Panc1 (cell line): ENCODE data around the gene MGA. TPM values are rescaled to one million over a fixed set of nuclear protein-coding genes. Genes with fewer than 3 reads are reported as not detected.

Experiments used
- ATAC-seq: fragments of 200-7000 bp; cut with Tn5 transposase; 2 replicates; pipeline ENCODE4 v1.9.1; 2020; ENCODE audit warnings: mild to moderate bottlenecking, moderate library complexity
- BruUV-seq: library from RNA; stranded (reverse); fragments of 400-500 nt; replicated peaks from 2 replicates; lab custom pipeline; 2021; lab: Mats Ljungman, UMichigan
- CTCF ChIA-PET: fragments of 300-600 bp; sonication (Branson Sonifier 250); formaldehyde crosslinking; loops from one replicate; lab custom pipeline; 2022; ENCODE audit warnings: antibody characterized with exemption; lab: Charles Lee
- POLR2A ChIA-PET: fragments of 300-600 bp; sonication (Branson Sonifier 250); formaldehyde crosslinking; loops from one replicate; lab custom pipeline; 2022; ENCODE audit warnings: antibody characterized with exemption; lab: Charles Lee
- DNase-seq: peaks from one replicate; pipeline ENCODE4 v3.0.0-alpha.2; 2010; ENCODE audit warnings: low read depth, low spot score
- H3K27ac ChIP-seq: 2 replicates; pipeline ENCODE4 v1.5.1; 2011; ENCODE audit warnings: mild to moderate bottlenecking, low read length, inconsistent platforms
- H3K27me3 ChIP-seq: fragments of 200-500 bp; sonication (Bioruptor generic); 2 replicates; pipeline ENCODE4 v1.6.0; 2014; ENCODE audit warnings: low read length, inconsistent platforms; ENCODE audit not compliant: control insufficient read depth, insufficient read depth
- H3K36me3 ChIP-seq: fragments of 200-500 bp; sonication (Bioruptor generic); 2 replicates; pipeline ENCODE4 v1.5.1; 2014; ENCODE audit warnings: inconsistent platforms, mild to moderate bottlenecking, low read length, moderate library complexity; ENCODE audit not compliant: control insufficient read depth, insufficient read depth
- H3K4me1 ChIP-seq: 2 replicates; pipeline ENCODE4 v1.5.1; 2011; ENCODE audit warnings: inconsistent platforms, mild to moderate bottlenecking, low read length, moderate library complexity; ENCODE audit not compliant: control insufficient read depth, insufficient read depth
- H3K4me3 ChIP-seq, 2 experiments: 2 replicates each; pipeline ENCODE4 v1.5.1; 2011 to 2012; ENCODE audit warnings: low read depth in 2 of 2, low read length in 2 of 2, mild to moderate bottlenecking in 2 of 2, inconsistent platforms in 1 of 2, moderate library complexity in 1 of 2
- H3K9me3 ChIP-seq: fragments of 200-500 bp; sonication (Bioruptor generic); 2 replicates; pipeline ENCODE4 v1.5.1; 2014; ENCODE audit warnings: low read depth, mild to moderate bottlenecking, inconsistent platforms, low read length, moderate library complexity; ENCODE audit not compliant: control insufficient read depth, insufficient read depth
- CTCF ChIP-seq: fragments of 450-650 bp; IDR thresholded peaks from 2 replicates; pipeline ENCODE4 v1.5.1; 2017; ENCODE audit warnings: mild to moderate bottlenecking
- POLR2AphosphoS5 ChIP-seq: IDR thresholded peaks from 2 replicates; pipeline ENCODE4 v1.6.1; 2012; ENCODE audit warnings: mild to moderate bottlenecking, low read depth, low read length, moderate library complexity
- REST ChIP-seq, 2 experiments: IDR thresholded peaks; 2 replicates each; pipeline ENCODE4 v1.6.1; 2011 to 2012; ENCODE audit warnings: low read depth in 2 of 2, control low read depth in 1 of 2, low read length in 1 of 2, mild to moderate bottlenecking in 1 of 2, moderate library complexity in 1 of 2; ENCODE audit not compliant: insufficient read depth in 1 of 2
- SIN3A ChIP-seq: IDR thresholded peaks from 2 replicates; pipeline ENCODE4 v1.6.1; 2012; ENCODE audit warnings: low read depth, mild to moderate bottlenecking, low read length, moderate library complexity, borderline replicate concordance; ENCODE audit not compliant: insufficient read depth
- TCF7L2 ChIP-seq: IDR thresholded peaks from 2 replicates; pipeline ENCODE4 v1.6.1; 2011; ENCODE audit warnings: mild to moderate bottlenecking, low read depth, low read length, inconsistent platforms
- in situ Hi-C: cut with HindIII; loops from 2 replicates; pipeline ENCODE4 v1.10.0; 2016; ENCODE audit warnings: low sequenced_read_pairs, low pct_unique_long_range_greater_than_20kb
- intact Hi-C: fragments of 100-400 bp; cut with micrococcal nuclease; formaldehyde crosslinking; loops from one replicate; pipeline ENCODE4 v1.10.0; 2022; ENCODE audit not compliant: unreplicated experiment
- total RNA-seq: library from RNA; stranded (reverse); gene quantifications from one replicate; pipeline ENCODE4 v1.2.1, GENCODE V29; 2021; ENCODE audit not compliant: unreplicated experiment

The MGA gene
- total RNA-seq, 1 experiment from 2014 or later = 43.6 TPM

- H3K27me3 ChIP-seq = no peaks in the 10 kb centered on the region
- DNase-seq = no peak
- ChIA-PET CTCF (interaction anchor here (0.7 kb wide), 2 partner anchors 161 to 242 kb away, joined by 4 to 5 read pairs; no protein-coding TSS in a partner anchor), POLR2A (interaction anchor here (0.7 kb wide), 1 partner anchor 18 kb away, joined by 5 read pairs; no protein-coding TSS in a partner anchor)
- BruUV-seq = no TSS peak
- TF ChIP-seq POLR2AphosphoS5 = no peak
- no peak for TF ChIP-seq SIN3A
- no peak for TF ChIP-seq TCF7L2
- no peak for TF ChIP-seq CTCF
- no peak for TF ChIP-seq REST (IDR thresholded peaks at IDR 0.05; ENCODE audit: insufficient read depth in 1 of 2, low read depth in 2 of 2, low read length in 1 of 2)
- no peak overlapping the region for H3K4me3 ChIP-seq
- H3K36me3 ChIP-seq = peaks cover 7% of the 10 kb centered on the region; the same call in 1 of the 2 replicates
- no peaks in the 10 kb centered on the region for H3K4me1 ChIP-seq
- ATAC-seq = no peak
- no peaks in the 10 kb centered on the region for H3K9me3 ChIP-seq
- H3K27ac ChIP-seq = no peak overlapping the region
- in situ Hi-C loops = no loop called here
- intact Hi-C loops = no loop called here
Observed at GRCh38 chr15:41746802-41747201, 86.6 kb downstream of the MGA start.

GRCh38 chr15:41756198-41756597 lies 96.0 kb downstream of the MGA start:
- Histone ChIP-seq H3K4me3 (no peak overlapping the region), H3K27ac (no peak overlapping the region), H3K4me1 (no peaks in the 10 kb centered on the region), H3K36me3 (no peaks in the 10 kb centered on the region; the same call in 1 of the 2 replicates), H3K27me3 (no peaks in the 10 kb centered on the region), H3K9me3 (no peaks in the 10 kb centered on the region)
- POLR2A ChIA-PET = no interaction called here
- DNase-seq (no peak), ATAC-seq (no peak)
- in situ Hi-C loops = no loop called here
- intact Hi-C loops = no loop called here
- TF ChIP-seq CTCF (no peak), REST (IDR thresholded peaks at IDR 0.05; ENCODE audit: insufficient read depth in 1 of 2, low read depth in 2 of 2, low read length in 1 of 2) (no peak), SIN3A (no peak)
- no TSS peak for BruUV-seq
- CTCF ChIA-PET = no interaction called here
